GM18909 (cell line): ENCODE results near the gene KRTAP4-1.
"Not testable (repeated sequence)": the region's sequence is repeated elsewhere in the genome, so short reads cannot be mapped to it uniquely, and the experiment has no call there.

Experiments used
- ATAC-seq: cut with Tn5 transposase; IDR thresholded peaks from one replicate; pipeline ENCODE4 v1.9.1; 2021; ENCODE audit warnings: mild to moderate bottlenecking; ENCODE audit not compliant: unreplicated experiment, poor library complexity

KRTAP4-1 gene

GRCh38 chr17:41184480-41184961 is at the start of gene KRTAP4-1:
Gene KRTAP4-1 (minus strand): TSS chr17:41184911. CDS start chr17:41184854, 57 bp downstream.
- no peak for ATAC-seq

- ATAC-seq, result not testable (repeated sequence)
These were observed 47.8 kb upstream of the KRTAP4-1 start, which contains the start of gene KRTAP9-3 for GRCh38 chr17:41232399-41233105. Gene KRTAP9-3 (plus strand): TSS chr17:41232449. CDS start chr17:41232502, 53 bp downstream.

DNA sequence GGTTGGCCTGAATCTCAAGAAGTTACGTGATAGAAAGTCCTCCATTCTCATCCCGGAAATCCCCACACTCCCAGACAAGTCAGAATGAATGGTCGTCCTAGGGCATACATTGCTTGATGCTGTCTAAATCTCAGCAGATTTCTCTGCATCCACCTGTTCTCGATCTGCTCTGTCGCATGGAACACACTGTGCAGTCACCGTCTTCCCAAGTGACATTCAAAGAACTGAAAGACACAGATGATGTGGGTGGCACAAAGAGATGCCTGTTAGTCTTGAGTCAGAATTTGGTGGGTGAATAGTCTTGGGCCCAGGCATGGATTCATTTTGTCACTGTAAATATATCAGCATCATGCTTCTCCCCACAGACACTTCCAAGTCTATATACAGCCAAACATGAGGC is 47.0 kb upstream of the KRTAP4-1 start:
- no peak for ATAC-seq

- no peak for ATAC-seq
These were observed 45.4 kb upstream of the KRTAP4-1 start for GRCh38 chr17:41230094-41230493.

- not testable (repeated sequence) for ATAC-seq
These were observed 41.9 kb upstream of the KRTAP4-1 start, which contains the start of gene KRTAP9-2 for GRCh38 chr17:41226598-41227095. Gene KRTAP9-2 (plus strand): TSS chr17:41226648. CDS start chr17:41226655, 7 bp downstream.

DNA sequence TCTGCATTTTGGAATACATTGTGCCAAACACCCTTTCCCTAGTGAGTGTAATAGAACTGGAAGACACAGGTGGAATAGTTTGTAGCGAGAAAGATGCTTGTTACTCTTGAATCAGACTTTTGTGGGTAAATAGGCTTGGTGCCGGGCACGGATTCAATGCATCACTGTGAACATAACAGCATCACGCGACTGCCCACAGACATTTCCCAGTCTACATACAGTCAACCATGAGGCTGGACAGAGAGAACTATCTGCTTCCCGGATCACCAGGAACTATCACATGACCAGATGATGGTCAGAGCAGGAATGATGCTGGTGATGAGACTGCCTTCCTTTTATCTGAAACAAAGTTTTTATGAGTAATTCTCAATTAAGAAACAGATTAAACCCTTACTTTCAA is 41.3 kb upstream of the KRTAP4-1 start:
- no peak for ATAC-seq

GRCh38 chr17:41223821-41224220 is 39.1 kb upstream of the KRTAP4-1 start:
- ATAC-seq, result no peak

DNA sequence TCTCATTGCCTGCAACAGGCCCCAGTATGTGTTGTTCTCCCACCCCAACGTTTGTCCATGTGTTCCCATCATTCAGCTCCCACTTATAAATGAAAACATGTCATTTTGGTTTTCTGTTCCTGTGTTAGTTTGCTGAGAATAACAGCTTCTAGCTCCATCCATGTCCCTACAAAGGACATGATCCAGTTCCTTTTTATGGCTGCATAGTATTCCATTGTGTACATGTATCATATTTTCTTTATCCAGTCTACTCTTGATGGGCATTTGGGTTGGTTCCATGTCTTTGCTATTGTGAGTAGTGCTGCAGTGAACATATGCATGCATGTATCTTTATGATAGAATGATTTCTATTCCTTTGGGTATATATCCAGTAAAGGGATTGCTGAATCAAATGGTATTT is 31.0 kb upstream of the KRTAP4-1 start:
- ATAC-seq, result no peak

DNA sequence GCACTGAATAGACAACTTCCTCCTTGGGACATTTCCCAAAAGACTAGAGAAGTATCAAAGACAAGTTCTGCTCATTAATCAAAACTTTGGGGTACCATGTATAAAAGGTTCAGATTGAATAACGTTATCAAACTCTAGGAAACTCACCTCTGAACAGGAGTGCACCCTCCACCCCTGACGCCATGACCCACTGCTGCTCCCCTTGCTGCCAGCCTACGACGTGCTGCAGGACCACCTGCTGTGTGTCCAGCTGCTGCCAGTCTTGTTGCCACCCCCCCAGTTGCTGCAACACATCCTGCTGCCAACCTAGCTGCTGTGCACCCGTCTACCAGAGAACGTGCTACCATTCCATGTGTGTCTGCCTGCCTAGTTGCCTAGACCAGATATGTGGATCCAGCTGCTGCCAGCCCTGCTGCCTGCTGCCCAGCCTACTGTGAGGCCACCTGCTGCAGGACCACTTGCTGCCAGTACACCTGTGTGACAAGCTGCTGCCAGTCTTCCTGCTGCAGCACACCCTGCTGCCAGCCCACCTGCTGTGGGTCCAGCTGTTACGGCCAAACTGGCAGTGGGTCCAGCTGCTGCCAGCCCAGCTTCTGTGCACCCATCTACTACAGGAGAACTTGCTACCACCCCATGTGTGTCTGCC is 27.9 kb upstream of the KRTAP4-1 start:
- ATAC-seq, result no peak

DNA sequence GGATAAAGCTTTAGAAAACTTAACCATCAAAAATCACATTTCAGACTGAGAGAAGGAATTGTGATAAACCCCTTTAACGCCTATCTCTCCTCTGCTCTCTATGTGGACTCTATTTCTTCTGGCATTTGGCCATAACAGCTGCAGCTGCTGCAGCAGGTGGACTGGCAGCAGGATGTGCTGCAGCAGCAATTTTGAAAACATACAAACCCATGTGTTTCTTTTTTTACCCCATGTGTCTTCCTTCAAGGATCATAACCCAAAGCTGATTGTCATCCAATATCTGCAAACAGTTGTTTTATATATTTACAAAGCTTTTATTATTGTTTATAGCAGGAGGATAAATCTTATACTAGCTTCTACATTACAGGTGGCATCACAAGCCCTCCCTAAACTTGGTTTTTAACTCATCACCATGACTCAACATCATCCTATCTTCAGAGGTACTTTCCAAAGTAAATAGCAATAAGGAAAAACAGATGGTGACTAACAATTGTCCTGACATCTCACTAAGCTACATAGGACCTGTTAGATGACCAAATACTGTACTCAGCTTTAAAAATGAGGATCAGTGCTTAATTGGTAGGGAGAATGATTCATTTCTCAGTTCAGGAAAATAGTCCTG is 27.2 kb upstream of the KRTAP4-1 start:
- no peak for ATAC-seq

DNA sequence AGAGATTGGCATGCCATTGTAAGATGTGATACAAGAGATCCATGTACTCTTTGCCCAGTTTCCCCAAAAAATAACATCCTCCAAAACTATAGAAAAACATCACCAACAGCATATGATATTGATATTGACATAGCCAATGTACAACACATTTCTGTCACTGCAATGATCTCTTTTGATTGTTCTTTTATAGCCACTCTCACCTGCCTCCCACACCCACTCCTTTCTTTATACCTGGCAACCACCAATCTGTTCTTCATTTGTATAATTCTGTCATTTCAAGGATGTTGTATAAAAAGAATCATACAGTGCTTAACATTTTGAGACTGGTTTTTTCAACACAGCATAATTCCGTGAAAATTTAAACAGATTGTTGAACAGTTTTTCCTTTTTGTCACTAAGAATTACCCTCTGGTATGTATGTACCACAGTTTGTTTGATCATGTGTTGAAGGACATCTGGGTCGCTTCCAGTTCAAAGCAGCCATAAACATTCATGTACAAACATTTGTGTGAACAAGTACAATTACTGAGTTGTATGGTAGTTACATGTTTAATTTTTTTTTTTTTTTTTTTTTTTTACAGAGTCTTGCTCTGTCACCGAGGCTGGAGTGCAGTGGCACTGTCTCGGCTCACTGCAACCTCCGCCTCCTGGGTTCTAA is 14.8 kb upstream of the KRTAP4-1 start:
- no peak for ATAC-seq

DNA sequence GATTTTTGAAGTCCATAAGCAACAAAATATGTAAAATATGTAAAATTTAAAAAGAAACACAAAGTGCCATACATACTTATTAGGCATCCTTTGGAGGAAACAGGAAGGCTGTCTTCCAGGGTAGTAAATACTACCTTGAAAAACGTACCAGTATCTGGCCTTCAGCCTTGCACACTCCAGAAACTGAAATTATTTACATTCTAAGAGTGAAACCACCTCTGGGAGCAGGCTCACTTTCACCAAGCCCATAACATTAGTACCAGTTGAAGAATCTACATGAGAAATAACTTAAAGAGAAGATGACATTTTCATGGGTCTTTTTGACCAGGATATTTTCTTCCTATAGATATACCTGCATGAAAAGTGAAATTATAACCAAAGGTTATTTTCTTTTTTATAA is 11.4 kb upstream of the KRTAP4-1 start:
- ATAC-seq, result no peak

- ATAC-seq, result no peak
These were observed 5.6 kb upstream of the KRTAP4-1 start for GRCh38 chr17:41190328-41190727.

- not testable (repeated sequence) for ATAC-seq
These were observed 5.2 kb upstream of the KRTAP4-1 start, which contains the start of gene KRTAP9-1 for GRCh38 chr17:41189837-41190318. Gene KRTAP9-1 (plus strand): TSS chr17:41189887. CDS start chr17:41189887, 0 bp downstream.

DNA sequence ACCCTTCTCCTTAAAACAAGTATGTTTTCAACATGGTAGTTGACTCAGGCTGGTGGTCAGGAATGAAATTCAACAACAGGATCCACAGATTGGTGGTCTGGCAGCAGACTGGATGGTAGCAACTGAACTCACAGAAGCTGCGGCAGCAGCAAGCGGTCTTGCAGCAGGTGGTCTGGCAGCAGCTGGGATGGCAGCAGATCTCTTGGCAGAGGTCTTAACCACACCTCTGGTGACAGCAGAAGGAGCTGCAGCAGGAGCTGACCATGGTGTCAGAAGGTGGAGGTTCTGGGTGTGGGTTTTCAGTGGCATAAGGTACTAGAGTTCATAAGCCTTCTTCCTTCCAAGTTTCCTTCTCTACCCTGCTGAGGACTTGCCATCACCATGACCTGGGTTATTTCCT is 2.2 kb upstream of the KRTAP4-1 start:
- ATAC-seq, result no peak

DNA sequence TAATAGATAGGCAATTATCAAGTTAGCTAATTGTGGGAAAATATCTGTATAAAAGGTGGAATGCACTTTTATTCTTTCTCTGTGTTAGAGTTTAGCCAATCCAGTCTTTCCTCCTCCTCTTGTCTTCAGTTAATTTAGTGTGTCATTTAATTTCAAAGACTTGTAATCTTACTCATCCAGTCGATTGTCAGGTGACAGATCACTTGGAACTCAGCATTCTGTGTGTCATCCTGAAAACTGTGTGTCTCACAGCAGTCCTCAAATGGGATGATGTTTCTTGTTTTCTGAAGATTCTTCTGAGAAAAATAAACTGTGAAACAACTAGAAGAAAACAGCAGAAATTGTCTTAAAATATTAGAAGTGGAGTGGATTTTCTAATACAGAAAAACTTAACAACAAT is 290 bp upstream of the KRTAP4-1 start:
- no peak for ATAC-seq

- ATAC-seq, result no peak
These were observed 5.7 kb downstream of the KRTAP4-1 start for GRCh38 chr17:41178843-41179616.

DNA sequence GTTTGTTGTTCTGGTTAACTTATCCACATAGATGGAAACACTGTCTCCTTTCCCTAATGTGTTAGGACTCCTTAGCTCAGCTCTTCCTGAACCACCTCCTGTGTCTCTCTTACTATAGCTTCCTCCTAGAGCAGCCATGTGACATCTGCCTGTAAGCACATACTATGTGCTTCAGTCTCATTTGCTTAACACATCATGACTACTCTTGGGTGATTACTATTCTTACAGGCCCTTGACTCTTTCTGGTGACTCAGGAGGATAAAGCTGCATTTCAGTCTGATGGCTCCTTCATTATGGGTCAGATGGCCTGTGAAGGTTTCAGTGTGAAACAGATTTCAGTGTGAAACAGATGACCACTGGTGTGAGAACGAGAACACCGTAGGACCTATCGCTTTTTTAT is 6.4 kb downstream of the KRTAP4-1 start:
- no peak for ATAC-seq

GRCh38 chr17:41177727-41178271 is 6.9 kb downstream of the KRTAP4-1 start, which contains the start of gene KRTAP4-2:
Gene KRTAP4-2 (minus strand): TSS chr17:41178221. CDS start chr17:41178164, 57 bp downstream.
- ATAC-seq, result no peak
